Testis (tissue), 2 donors: ENCODE data around the gene PSG11.
"Not testable (repeated sequence)": the region's sequence is repeated elsewhere in the genome, so short reads cannot be mapped to it uniquely, and the experiment has no call there.

Experiments used
- CTCF ChIP-seq, 3 experiments: fragments of 450-650 bp in 2 of 3; fragments of 200-600 bp in 1 of 3; sonication (generic) in 1 of 3; IDR thresholded peaks; one replicate each; pipeline ENCODE4 v1.5.1; 2016 to 2019; ENCODE audit warnings: antibody characterized with exemption in 3 of 3, mild to moderate bottlenecking in 2 of 3, moderate library complexity in 1 of 3
- POLR2A ChIP-seq: fragments of 450-650 bp; IDR thresholded peaks from one replicate; pipeline ENCODE4 v1.6.1; 2017; ENCODE audit warnings: antibody characterized with exemption, mild to moderate bottlenecking, moderate library complexity

DNA sequence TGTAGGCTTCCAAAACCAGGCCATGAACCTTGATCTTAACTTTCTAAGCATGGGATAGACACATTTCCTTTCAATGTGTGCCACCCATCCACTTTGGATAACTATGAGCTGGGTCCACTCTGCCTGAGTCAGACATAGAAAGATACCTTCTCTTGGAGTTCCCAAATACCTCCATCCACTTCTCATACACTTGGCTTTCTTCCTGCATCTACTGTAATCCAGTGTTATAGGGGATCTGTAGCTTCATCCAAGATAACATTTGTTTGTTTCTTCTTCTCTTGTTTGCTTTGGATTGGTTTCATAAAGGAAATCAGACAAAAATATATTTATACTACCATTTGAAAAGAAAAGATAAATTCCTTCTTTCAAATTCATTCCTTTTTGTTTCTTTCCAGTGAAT is 44.2 kb downstream of the PSG11 start:
- not testable (repeated sequence) for TF ChIP-seq CTCF (IDR thresholded peaks at IDR 0.05); POLR2A
